Activated CD8-positive, alpha-beta T cell treated with anti-CD3 and anti-CD28 coated beads for 36 hours (primary cell): ENCODE measurements around the gene FOXO6. TPM values are rescaled to one million over a fixed set of nuclear protein-coding genes. Genes with fewer than 3 reads are reported as not detected.
"Not testable (repeated sequence)": the region's sequence is repeated elsewhere in the genome, so short reads cannot be mapped to it uniquely, and the experiment has no call there.

Source experiments
- ATAC-seq: fragments of 200-7000 bp; cut with Tn5 transposase; one replicate; pipeline ENCODE4 v1.10.0; 2021; ENCODE audit warnings: mild to moderate bottlenecking, moderate library complexity
- CTCF ChIA-PET: fragments of 350-600 bp; sonication (Branson Sonifier 250); formaldehyde crosslinking; loops from one replicate; lab custom pipeline; 2021; ENCODE audit warnings: antibody characterized with exemption; lab: Charles Lee
- POLR2A ChIA-PET: fragments of 350-600 bp; sonication (Branson Sonifier 250); formaldehyde crosslinking; loops from one replicate; lab custom pipeline; 2021; ENCODE audit warnings: antibody characterized with exemption; lab: Charles Lee
- DNase-seq: peaks from one replicate; pipeline ENCODE4 v3.0.0-alpha.2; 2020
- H3K27ac Mint-ChIP-seq: one replicate; pipeline ENCODE4 v1.8.0; 2021; ENCODE audit warnings: mild to moderate bottlenecking, mixed read lengths
- H3K27me3 Mint-ChIP-seq: one replicate; pipeline ENCODE4 v1.8.0; 2021; ENCODE audit warnings: mixed read lengths
- H3K36me3 Mint-ChIP-seq: one replicate; pipeline ENCODE4 v1.8.0; 2021; ENCODE audit warnings: low read depth, mixed read lengths
- H3K4me1 Mint-ChIP-seq: one replicate; pipeline ENCODE4 v1.8.0; 2021; ENCODE audit warnings: low read depth, mixed read lengths
- H3K4me3 Mint-ChIP-seq: one replicate; pipeline ENCODE4 v1.8.0; 2021; ENCODE audit warnings: mild to moderate bottlenecking, moderate library complexity, mixed read lengths
- H3K9me3 Mint-ChIP-seq: one replicate; pipeline ENCODE4 v1.8.0; 2021; ENCODE audit warnings: mixed read lengths
- intact Hi-C: fragments of 100-400 bp; cut with micrococcal nuclease; formaldehyde crosslinking; loops from one replicate; pipeline ENCODE4 v1.10.0; 2022
- total RNA-seq, 2 experiments: library from RNA; stranded (reverse); gene quantifications; one replicate each; pipeline ENCODE4 v1.2.3, GENCODE V29; 2021
- TF ChIP-seq, protein P1 (sequence below): fragments of 200-600 bp; IDR thresholded peaks from one replicate; pipeline ENCODE4 v1.8.0; 2022; ENCODE audit warnings: antibody characterized with exemption, mild to moderate bottlenecking

Gene FOXO6
- total RNA-seq, 2 experiments from 2014 or later = 0.49 to 0.68 TPM

GRCh38 chr1:41328780-41329640, 32.2 kb upstream of the FOXO6 start:
- CTCF ChIA-PET = no interaction called here
- Mint-ChIP-seq H3K9me3 (no peaks in the 10 kb centered on the region), H3K27me3 (no peaks in the 10 kb centered on the region), H3K27ac (no peak overlapping the region), H3K4me3 (no peak overlapping the region), H3K4me1 (peaks cover 6% of the 10 kb centered on the region), H3K36me3 (no peaks in the 10 kb centered on the region)
- ATAC-seq (no peak), DNase-seq (no peak)
- intact Hi-C loops = no loop called here
- TF ChIP-seq, protein P1, sequence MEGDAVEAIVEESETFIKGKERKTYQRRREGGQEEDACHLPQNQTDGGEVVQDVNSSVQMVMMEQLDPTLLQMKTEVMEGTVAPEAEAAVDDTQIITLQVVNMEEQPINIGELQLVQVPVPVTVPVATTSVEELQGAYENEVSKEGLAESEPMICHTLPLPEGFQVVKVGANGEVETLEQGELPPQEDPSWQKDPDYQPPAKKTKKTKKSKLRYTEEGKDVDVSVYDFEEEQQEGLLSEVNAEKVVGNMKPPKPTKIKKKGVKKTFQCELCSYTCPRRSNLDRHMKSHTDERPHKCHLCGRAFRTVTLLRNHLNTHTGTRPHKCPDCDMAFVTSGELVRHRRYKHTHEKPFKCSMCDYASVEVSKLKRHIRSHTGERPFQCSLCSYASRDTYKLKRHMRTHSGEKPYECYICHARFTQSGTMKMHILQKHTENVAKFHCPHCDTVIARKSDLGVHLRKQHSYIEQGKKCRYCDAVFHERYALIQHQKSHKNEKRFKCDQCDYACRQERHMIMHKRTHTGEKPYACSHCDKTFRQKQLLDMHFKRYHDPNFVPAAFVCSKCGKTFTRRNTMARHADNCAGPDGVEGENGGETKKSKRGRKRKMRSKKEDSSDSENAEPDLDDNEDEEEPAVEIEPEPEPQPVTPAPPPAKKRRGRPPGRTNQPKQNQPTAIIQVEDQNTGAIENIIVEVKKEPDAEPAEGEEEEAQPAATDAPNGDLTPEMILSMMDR = no peak
- POLR2A ChIA-PET = no interaction called here

DNA sequence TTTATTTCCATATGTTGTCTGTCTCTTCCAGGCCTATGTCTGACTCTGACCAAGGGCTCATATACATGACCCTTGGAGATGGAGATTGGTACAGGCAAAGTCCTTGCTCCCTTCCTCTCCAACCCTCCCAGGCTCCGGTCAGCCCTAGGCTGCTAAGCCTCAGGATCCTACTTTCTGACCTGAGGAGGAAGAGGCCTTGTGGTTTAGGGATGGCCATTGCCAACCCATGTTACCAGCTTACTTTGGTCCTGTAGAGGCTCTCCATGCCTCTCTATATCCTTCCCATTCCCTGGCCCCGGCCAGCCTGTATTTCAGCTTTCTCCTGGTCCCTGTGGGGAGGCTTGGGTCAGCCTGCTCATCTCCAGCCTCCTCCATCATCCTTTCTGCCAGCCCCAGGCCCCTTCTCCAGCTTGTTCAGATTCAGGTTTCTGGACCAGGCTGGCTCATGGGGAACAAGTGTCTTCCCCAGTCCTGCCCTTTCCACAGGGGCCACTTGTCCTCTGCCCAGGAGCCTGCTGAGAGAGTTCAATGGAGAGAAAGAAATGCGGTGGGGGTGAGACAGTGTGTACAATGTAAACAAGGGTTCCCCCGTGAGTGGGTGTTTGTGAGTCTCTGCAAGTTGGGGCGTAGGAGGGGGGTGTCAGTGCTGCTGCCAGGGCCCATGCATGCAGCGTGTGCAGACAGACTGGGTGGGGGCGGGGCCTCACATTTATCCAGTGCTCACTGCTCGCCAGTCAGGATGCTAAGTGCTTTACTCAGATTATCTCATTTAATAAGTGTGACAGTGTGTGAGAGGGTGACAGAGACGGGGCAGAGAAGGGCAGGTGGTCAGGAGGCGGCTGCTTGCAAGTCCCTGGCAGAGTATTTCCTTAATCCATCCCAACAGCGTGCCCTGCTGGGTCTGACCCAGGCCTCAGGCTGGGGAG, 31.3 kb upstream of the FOXO6 start:
- Mint-ChIP-seq H3K9me3 (no peaks in the 10 kb centered on the region), H3K27ac (no peak overlapping the region)
- CTCF ChIA-PET = interaction anchor here (1.1 kb wide), 1 partner anchor 13 kb away, joined by 3 read pairs; no protein-coding TSS in a partner anchor

GRCh38 chr1:41330588-41331545, 30.4 kb upstream of the FOXO6 start:
- POLR2A ChIA-PET = no interaction called here
- H3K27me3 Mint-ChIP-seq = peaks cover 2% of the 10 kb centered on the region
- CTCF ChIA-PET = interaction anchor here (1.1 kb wide), 1 partner anchor 12 kb away, joined by 3 read pairs; no protein-coding TSS in a partner anchor
- H3K4me3 Mint-ChIP-seq = no peak overlapping the region
- TF ChIP-seq, protein P1 = no peak
- no peak overlapping the region for H3K27ac Mint-ChIP-seq
- ATAC-seq = no peak
- H3K9me3 Mint-ChIP-seq = no peaks in the 10 kb centered on the region
- intact Hi-C loops = no loop called here
- H3K4me1 Mint-ChIP-seq = peaks cover 6% of the 10 kb centered on the region
- no peak for DNase-seq
- H3K36me3 Mint-ChIP-seq = no peaks in the 10 kb centered on the region

More for the DNA sequence above, 31.3 kb upstream of the FOXO6 start:
- Mint-ChIP-seq H3K4me3 (no peak overlapping the region), H3K36me3 (no peaks in the 10 kb centered on the region), H3K27me3 (no peaks in the 10 kb centered on the region), H3K4me1 (peaks cover 6% of the 10 kb centered on the region)
- no peak for ATAC-seq
- intact Hi-C loops = no loop called here
- TF ChIP-seq, protein P1 = no peak
- no peak for DNase-seq
- POLR2A ChIA-PET = no interaction called here

DNA sequence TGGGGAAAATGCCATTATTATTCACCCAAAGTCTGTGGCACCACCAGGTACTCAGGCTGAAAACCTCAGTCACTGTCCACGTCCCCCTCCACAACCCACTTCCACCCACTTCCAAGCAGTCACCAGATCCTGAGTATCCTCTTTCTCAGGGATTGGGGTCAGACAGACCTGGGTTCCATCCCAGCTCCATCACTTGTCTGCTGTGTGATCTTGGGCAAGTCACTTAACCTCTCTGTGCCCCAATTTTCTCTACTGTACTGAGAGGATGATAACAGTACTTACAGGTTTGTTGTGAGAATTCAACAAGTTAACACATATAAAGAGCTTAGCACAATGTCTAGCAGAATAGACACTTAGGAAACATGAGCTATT, 29.7 kb upstream of the FOXO6 start:
- TF ChIP-seq, protein P1 = no peak
- no peak for ATAC-seq
- DNase-seq = no peak
- Mint-ChIP-seq H3K36me3 (no peaks in the 10 kb centered on the region), H3K4me3 (no peak overlapping the region), H3K27ac (no peak overlapping the region), H3K4me1 (peaks cover 6% of the 10 kb centered on the region), H3K27me3 (peaks cover 4% of the 10 kb centered on the region), H3K9me3 (no peaks in the 10 kb centered on the region)
- intact Hi-C loops = no loop called here
- ChIA-PET CTCF (interaction anchor here (1.1 kb wide), 1 partner anchor 11 kb away, joined by 3 read pairs; no protein-coding TSS in a partner anchor), POLR2A (no interaction called here)

DNA sequence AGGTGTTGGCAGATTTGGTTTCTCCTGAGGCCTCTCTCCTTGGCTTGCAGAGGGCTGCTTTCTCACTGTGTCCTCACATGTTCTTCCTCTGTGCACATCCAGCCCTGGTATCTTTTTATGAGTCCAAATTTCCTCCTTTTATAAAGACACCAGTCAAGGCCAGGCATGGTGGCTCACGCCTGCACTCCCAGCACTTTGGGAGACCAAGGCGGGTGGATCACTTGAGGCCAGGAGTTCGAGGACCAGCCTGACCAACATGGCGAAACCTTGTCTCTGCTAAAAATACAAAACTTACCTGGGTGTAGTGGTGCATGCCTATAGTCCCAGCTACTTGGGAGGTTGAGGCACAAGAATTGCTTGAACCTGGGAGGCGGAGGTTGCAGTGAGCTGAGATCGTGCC, 29.1 kb upstream of the FOXO6 start:
- POLR2A ChIA-PET, H3K4me1 Mint-ChIP-seq, H3K27me3 Mint-ChIP-seq, H3K4me3 Mint-ChIP-seq, intact Hi-C loops, H3K27ac Mint-ChIP-seq, ATAC-seq, H3K36me3 Mint-ChIP-seq, DNase-seq, H3K9me3 Mint-ChIP-seq: not testable (repeated sequence)
- CTCF ChIA-PET = interaction anchor here (1.1 kb wide), 1 partner anchor 18 kb away, joined by 3 read pairs; no protein-coding TSS in a partner anchor
